AML-193 (cell line): ENCODE results near the gene PARS2.
"Not testable (repeated sequence)": the region's sequence is repeated elsewhere in the genome, so short reads cannot be mapped to it uniquely, and the experiment has no call there.

Source experiments
- DNase-seq, 2 experiments: peaks; one replicate each; lab custom pipeline; 2025; lab: John Stamatoyannopoulos, UW

PARS2 gene

GRCh38 chr1:54800041-54800898 is 35.9 kb upstream of the PARS2 start:
- no peak for DNase-seq

DNA sequence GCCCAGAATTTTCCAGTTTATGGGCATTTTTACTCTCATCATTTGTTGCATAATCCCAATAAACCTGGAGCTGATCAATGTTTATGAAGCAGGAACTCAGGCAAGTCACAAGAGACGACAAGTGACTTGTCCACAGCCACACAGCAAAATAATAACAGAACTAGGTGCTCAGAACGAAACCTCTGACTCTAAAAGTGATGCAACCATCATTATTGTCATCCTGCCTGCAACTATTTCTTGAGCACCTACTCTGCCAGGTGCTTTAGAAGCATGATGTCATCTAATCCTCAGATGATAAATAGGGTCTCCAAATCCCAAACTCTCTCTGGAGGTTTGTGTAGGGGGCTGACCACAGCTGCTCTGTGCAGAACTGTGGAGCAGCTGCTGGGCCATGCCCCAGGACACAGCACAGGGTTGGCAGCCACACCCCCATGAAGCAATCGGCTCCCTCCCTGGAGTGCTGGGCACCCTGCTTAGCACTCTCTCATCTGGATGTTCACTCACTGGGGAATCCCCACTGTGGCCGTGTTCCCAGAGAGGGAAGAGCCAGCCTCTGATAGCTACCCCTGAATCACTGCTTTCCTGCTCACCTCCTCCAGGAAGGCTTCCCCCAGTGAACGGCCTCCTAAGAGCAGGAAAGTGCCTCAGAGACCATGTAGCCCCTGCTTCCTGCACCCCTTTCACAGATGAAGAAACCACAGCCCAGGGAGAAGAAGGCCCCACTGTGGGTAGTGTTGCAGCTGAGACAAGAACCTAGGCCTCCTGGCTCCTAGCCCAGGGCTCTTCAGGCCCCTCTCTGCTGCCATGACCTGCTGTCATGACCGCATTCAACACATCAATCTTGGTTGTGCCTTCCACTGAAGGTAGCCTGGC is 34.7 kb upstream of the PARS2 start:
- DNase-seq: no peak

DNA sequence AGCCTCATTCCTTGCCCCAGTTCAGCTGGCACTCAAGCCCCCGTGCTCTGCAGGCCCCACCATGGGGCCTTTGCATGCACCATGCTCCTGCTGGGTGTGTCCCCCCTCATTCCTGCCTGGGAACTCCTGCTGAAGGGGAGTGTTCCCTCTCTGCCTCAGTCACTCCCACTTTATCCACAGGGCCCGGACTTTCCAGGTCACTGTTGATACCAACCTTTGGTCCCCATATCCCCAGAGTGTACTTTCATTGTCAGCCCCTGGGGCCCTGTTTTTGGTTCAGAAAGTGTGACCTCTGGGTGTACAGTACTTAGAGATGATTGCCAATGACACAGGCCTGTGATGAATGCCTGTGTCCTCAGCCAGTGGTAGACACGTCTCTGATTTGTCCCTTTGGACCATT is 33.9 kb upstream of the PARS2 start:
- no peak for DNase-seq

DNA sequence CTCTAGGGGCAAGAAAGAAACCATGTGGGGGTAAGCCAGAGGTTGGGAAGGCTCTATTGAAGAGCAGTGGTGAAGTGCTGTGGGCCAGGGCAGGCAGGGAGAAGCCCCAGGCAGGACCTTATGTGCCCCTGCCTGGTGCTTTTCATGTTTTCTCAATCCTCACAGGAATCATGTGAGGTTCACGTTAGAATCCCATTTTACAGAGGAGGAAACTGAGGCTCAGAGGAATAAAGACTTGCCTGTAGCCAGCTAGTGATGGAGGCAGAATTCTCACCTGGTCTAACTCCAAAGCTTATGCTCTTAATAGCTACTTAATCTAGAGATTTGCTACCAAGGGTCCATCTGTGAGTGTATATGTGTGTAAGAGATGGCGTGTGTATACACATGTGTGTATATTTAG is 32.6 kb upstream of the PARS2 start:
- no peak for DNase-seq

GRCh38 chr1:54795841-54796468 is 31.6 kb upstream of the PARS2 start:
- DNase-seq: no peak

DNA sequence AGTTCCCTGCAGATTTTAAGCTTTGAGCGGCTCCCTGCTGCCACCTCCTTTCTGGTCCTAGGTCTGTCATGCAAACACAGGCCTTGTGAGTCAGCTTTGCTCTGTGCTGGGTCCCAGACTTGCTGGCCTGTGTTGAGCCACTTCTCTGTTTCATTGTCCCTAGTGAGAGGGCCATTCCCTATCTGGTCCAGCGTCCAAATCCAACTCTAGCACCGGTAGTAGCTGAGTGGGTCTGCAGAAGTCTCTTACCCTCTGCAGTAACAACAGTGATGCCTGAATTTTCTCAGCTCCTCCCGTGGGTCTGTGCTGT is 31.0 kb upstream of the PARS2 start:
- no peak for DNase-seq

- DNase-seq: no peak
These were observed 30.4 kb upstream of the PARS2 start for GRCh38 chr1:54794451-54795355.

DNA sequence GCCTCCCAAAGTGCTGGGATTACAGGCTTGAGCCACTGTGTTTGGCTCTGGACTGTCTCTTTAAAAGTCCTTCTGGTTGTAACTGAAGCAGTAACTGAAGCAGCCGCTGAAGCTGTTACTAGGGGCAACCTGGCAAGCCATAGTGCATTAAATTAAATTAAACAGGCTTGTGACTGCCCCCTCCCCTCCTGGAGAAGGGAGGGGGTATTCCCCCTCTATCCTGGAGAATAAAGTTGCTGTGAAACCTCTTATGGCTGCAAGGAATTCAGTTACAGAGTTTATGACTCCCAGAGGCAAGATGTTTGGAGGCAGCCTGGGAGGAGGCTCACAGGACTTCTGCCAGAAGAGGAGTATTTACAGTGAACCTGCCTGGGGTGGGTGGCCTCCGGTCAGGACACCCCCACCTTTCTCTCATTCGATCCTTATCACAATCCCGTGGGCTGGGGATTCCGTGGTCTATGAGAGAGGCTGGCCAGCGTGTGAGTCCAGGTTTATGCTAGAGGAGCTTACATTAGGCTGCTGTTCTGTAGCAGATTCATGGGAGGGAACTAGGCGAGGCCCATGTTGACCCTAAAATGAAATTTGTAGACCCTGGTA is 28.5 kb upstream of the PARS2 start:
- no peak for DNase-seq

DNA sequence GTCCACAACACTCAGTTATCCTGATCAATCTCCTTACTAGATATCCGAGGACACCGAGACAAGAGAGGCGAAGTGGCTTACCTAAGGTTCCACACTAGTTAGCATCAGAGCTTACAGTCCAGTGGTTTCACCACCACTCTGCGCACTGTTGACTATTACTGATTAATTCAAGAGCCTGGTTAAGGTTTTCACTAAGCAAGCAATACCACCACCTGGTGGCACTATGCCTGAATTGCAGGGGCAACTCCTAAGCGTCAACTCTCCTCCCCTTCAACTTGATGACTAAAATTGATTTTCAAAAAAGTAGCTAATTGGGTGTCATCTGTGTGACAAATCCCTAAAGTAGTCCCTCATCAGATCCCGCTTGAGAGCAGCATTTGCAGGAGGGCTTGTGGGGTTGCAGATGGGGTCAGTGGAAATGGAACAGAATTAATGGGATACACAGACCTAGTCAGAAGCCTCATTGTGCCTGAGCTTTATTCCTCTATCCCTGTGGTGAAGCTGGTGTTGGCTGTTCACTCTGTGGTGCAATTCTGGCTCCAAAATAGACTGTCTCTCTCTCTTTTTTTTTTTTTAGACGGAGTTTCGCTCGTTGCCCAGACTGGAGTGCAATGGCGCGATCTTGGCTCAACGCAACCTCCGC is 27.7 kb upstream of the PARS2 start:
- DNase-seq: peak; percentile 47 to 51

- DNase-seq: no peak
These were observed 24.1 kb upstream of the PARS2 start for GRCh38 chr1:54788459-54788858.

DNA sequence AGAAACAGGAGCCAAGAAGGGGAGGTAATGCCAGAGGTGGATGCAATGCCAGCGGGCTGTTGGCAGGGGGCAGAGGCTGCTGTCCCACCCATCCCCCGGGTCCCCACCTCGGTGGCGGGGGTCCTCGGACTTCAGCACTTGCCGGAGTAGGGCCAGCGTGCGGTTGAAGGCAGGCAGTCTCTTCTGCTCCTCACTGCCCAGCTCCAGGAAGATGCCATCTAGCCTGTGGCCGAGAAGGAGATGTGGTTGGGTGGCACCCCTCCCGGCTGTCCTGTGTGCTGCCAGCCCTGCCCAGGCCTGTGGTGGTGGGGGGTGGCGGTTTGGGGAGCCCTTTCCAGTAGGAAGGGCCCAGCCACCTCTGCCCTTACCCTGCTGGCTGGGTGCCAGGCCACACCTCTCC is 23.3 kb upstream of the PARS2 start:
- DNase-seq: no peak

- DNase-seq: no peak
These were observed 22.5 kb upstream of the PARS2 start for GRCh38 chr1:54786778-54787177.

DNA sequence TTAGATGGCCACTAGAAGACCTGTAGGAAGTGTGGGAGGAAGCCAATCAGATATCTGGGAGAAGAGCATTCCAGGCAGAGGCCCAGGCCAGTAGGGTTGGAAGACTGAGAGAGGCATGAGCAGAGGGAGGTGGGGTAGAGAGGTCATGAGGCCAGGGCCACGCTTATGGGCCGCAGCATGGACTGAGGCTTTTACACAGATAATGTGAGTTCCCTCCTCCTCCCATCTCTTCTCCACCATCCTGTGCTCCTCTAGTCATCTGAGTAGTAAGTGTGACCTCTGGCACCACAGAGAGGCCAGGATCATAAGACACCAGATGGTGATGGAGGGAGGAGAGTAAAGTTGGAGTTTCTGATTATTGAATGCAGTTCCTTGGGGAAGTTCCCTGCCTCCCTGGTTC is 19.7 kb upstream of the PARS2 start:
- no peak for DNase-seq

- no peak for DNase-seq
These were observed 18.3 kb upstream of the PARS2 start for GRCh38 chr1:54782588-54782987.

GRCh38 chr1:54782156-54782555 is 17.8 kb upstream of the PARS2 start:
- no peak for DNase-seq

- DNase-seq: no peak
These were observed 16.9 kb upstream of the PARS2 start for GRCh38 chr1:54781023-54781723.

DNA sequence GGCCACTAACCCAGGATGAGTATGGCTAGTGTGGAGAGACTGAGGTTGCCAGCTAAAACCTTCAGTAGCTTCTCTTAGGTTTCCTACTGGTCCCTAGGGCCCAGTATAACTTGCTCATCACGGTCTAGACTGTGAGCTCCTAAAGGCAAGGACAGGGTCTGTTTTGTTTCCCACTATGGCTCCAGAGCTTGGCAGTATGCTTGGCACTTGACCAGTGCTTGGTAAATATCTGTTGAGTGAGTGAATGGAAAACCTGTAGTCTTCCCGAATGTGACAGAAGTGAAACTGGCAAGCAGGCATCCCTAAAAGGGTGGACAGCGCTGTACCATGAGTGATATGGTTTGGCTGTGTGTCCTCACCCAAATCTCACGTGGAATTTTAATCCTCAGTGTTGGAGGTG is 13.1 kb upstream of the PARS2 start:
- DNase-seq: no peak

DNA sequence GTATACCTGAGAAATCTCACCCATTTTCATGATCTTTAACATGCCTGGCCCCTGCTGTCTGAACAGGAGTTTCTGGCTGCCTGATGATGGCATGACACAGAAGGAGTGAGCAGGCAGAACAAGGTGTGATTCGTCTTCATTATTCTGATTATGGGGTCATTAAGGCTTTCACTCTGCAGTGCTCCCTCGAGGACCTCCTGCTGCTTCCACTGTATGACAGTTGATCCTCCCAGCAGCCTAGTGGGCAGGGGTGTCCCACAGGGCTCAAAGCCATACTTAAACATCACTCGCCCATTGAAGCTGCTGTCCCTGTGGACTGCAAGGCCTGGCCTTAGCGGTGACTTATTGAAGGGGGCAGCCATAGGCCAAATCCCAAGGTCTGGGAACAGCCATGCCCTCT is 12.7 kb upstream of the PARS2 start:
- DNase-seq: no peak

DNA sequence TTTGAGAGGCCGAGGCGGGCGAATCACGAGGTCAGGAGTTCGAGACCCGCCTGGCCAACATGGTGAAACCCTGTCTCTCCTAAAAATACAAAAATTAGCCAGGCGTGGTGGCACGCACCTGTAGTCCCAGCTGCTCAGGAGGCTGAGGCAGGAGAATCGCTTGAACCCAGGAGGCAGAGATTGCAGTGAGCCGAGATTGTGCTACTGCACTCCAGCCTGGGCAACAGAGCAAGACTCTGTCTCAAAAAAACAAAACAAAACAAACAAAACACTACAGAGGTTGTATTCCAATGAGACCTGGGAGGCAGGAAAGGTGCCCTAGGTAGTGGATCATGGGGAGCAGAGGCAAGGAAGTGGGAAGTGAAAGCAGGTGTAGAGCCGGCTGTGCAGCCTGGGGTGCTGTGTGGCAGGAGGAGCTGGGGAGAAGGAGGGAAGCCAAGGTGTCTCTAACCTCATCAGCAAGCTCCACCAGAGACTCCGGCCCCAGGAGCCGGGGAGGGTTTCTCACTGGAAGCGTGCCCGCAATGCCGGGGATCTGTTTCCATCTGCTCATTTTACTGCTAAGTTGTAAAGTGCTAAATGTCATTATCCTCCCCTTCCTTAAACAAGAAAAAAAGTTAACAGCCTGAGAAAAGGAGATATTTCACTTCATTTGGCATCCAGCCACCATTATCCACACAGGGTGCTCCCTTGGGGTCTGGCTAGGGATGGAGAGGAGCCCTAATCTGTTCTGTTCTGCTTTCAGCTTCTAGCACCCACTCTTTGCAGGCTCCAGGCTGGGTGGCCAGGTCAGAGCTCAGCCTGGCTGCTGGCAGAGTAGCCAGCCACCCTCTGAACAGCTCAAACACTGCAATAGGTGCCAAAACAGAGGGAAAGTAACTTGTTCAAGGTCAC is 11.8 kb upstream of the PARS2 start:
- DNase-seq: not testable (repeated sequence)
